DMS53 treated with DMSO at 0.1 percent for 48 hours (cell line): ENCODE measurements around the gene IPO7.
A peak's percentile ranks its signal among the peaks of the same experiment; 100 is the strongest.
"Not testable (repeated sequence)": the region's sequence is repeated elsewhere in the genome, so short reads cannot be mapped to it uniquely, and the experiment has no call there.

Source experiments
- DNase-seq: peaks from one replicate; lab custom pipeline; 2025; ENCODE audit not compliant: unreplicated experiment; lab: John Stamatoyannopoulos, UW

Gene IPO7

GRCh38 chr11:9384535-9385326 lies at the start of gene IPO7:
Gene IPO7, plus strand, starts transcription at chr11:9384652. Its CDS starts 112 bp downstream, at chr11:9384764.
- DNase-seq: peak; percentile 86

GRCh38 chr11:9341638-9342178 lies 42.7 kb upstream of the IPO7 start:
- DNase-seq: no peak

GRCh38 chr11:9344061-9344680 lies 40.3 kb upstream of the IPO7 start:
- peak; percentile 28 for DNase-seq

GRCh38 chr11:9347100-9347499 lies 37.4 kb upstream of the IPO7 start:
- no peak for DNase-seq

- DNase-seq: not testable (repeated sequence)
Observed at GRCh38 chr11:9347779-9348178, 36.7 kb upstream of the IPO7 start.

GRCh38 chr11:9351321-9351881 lies 33.1 kb upstream of the IPO7 start:
- DNase-seq: no peak

GRCh38 chr11:9357041-9357440 lies 27.4 kb upstream of the IPO7 start:
- DNase-seq: no peak

- DNase-seq: not testable (repeated sequence)
Observed at GRCh38 chr11:9360862-9361622, 23.4 kb upstream of the IPO7 start.

- no peak for DNase-seq
Observed at GRCh38 chr11:9362393-9362863, 22.0 kb upstream of the IPO7 start.

- peak; percentile 94 for DNase-seq
Observed at GRCh38 chr11:9363954-9364912, 20.2 kb upstream of the IPO7 start.

GRCh38 chr11:9367551-9367950 lies 16.9 kb upstream of the IPO7 start:
- no peak for DNase-seq

- DNase-seq: no peak
Observed at GRCh38 chr11:9377036-9377435, 7.4 kb upstream of the IPO7 start.

GRCh38 chr11:9379041-9379440 lies 5.4 kb upstream of the IPO7 start:
- no peak for DNase-seq

GRCh38 chr11:9380773-9381172 lies 3.7 kb upstream of the IPO7 start:
- DNase-seq: no peak

- DNase-seq: no peak
Observed at GRCh38 chr11:9385327-9385899, 961 bp downstream of the IPO7 start.

- DNase-seq: no peak
Observed at GRCh38 chr11:9386086-9386485, 1.6 kb downstream of the IPO7 start.

- no peak for DNase-seq
Observed at GRCh38 chr11:9386901-9387300, 2.4 kb downstream of the IPO7 start.

GRCh38 chr11:9396310-9396709 lies 11.9 kb downstream of the IPO7 start:
- DNase-seq: no peak

GRCh38 chr11:9396752-9397151 lies 12.3 kb downstream of the IPO7 start:
- DNase-seq: no peak
